ENCODE measurements around the gene NIPAL3.
"Not testable (repeated sequence)": the region's sequence is repeated elsewhere in the genome, so short reads cannot be mapped to it uniquely, and the experiment has no call there.

The NIPAL3 gene

DNA sequence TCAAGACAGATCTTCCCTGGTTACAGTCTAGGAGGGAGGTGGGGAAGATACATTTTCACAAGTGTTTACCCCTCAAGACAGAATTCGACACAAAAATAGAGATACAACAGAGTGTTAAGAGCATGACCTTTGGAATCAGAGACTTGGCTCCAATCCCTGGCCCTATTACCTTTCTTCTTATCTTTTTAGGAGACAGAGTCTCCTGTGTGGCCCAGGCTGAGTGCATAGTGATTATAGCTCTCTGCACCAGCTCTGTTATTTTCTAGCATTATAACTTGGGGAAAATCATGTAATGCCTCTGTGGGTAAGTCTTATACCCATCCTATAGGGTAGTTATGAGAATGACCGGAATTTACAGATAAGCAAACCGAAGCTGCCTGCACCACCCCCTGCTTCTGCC lies 9.8 kb downstream of the NIPAL3 start:
- DNase-seq = no peak

DNA sequence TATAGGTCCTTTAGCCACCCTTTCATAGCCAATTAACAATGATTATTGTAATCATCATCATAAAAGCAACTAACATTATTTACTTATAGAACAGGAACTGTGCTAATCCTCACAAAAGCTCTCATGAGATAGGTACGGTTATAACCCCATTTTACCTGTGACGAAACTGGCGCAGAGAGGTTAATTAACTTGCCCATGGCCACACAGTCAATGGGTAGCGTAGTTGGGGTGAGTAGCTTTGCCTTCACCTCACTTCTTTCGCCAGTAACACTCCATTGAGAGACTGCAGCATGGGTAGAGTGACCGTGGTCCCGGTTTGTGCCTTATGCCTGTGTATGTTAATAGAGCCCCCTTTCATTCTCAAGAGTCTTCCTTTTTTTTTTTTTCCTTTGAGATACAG lies 10.3 kb downstream of the NIPAL3 start:
- DNase-seq = no peak

DNA sequence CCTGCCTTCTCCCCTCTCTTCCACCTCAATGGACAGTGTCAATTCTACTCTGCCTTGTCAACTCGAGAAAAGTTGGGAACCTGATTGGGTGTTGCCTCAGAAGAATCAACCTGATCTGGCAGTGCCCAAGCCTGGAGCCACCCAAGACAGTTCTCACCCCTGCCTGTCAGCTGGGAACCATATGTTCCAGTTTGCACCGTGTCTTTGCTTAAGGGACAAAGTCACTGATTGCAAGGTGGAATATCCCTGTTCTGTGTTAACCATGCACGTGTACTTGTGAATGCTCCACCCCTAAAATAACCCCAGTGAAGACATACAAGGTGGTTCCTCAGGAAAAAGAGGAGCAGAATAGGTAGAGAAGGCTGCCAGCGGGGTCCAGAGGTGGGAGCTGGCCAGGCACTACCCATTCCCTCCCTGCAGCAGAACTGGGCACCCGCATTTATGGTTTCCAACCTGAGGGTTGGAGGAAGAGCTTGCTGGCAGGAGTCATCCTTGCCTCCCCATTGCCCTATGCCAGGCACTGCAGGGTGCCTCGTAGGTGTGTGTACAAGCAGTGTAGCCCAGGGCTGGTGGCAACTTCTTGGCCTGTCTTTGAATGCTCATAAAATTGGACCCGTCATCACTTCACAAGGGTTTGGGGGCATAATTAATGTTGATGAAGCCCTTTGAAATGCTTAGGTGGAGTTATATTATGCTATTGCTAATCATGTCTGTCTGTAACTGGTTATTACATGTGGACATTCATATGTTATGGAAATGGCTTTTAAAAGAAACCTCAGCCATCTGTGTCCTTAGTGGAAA lies 11.3 kb downstream of the NIPAL3 start:
- no peak for DNase-seq

DNA sequence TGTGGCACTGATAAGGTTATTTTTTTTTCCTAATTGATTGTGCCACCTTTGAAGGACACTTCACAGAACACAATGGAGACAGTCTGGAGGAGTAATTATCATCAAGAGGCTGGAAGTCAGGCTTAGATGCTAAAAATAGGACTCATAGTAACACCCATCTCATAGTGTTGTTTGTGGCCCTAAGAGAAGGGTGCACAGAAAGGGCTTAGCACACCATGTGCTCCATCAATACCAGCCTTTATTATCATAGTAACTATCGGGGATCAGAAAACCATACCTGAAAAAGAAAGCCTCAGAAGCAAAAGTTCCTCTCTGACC lies 11.9 kb downstream of the NIPAL3 start:
- no peak for DNase-seq

DNA sequence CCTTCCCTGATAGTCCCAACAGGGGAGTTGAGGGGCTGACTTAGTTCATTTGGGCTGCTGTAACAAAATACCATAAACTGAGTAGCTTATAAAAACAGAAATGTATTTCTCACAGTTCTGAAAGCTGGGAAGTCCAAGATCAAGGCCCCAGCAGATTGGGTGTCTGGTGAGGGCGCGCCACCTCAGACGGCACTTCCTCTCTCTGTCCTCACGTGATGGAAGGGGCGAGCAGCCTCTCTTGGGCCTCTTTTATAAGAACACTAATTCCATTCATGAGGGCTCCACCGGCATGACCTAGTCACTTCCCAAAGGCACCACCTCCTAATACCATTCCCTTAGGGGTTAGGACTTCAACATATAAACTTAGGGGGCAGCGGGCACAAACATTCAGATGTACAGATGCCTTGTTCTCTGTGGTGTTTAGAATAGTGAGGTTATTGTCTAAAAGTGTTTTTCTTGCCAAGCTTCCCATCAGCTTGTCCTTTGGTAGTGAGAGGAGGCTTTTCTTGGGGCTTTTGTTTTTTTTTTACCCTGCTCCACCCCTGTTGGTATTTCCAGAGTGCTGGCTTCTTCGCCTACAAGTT lies 20.3 kb downstream of the NIPAL3 start:
- DNase-seq = no peak

DNA sequence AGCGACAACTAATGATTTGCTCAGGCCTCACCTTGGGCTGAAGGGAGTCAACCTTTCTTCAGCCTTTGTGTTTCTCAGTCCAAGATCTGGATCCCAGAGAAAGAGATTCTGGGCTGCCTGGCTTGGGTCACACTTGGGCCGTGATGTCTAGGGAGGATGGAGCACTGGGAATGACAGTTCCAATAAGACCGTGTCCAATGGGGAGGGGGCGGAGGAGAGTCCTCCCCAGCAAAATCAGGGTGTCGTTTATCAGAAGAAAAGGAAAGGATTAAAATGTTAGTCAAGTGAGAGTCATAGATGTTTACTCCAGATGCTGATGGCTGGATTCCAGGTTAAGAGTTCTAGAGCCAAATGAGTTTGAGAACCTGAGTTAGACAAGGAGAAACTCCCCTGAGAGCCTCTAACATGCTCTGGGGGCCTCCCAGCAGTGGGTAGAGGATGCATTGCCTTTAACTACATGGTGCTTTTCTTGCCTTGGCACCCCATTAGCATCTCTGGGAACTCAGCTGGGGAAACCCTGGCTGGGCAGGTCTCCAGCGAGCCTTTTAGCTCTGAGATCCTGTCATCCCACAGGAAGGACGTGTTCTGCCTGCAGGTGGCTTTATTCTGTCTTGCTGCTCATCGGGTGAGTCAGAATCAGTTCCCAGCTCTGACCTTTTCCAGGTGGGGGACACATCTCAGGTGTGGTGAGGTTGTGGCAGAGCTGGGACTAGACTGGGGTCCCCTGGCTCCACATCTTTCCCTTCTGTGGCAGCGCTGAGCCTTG lies 22.2 kb downstream of the NIPAL3 start:
- no peak for DNase-seq

DNA sequence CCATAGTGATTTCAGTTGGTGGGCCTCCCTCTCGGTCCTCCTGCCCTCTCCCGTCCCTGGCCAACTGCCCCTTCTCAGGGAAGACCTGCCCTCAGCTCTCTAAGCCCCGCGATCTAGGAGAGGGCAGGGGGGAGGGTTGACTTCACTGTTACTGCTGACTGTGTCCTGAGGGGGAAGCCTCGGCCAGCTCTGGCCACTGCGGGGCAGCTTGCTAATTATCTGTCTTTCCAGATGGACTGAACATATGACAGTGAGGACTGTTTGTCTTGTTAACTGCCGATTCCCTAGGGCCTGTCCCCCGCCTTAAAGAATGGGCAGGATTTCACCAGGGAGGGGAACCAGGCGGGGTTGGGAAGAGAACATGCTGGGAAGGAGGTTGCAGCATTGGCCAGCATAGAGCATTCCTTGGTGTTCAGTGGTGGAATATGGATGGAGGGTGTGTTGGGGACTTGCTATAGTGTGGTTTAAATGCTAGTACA lies 22.9 kb downstream of the NIPAL3 start:
- no peak for DNase-seq

DNA sequence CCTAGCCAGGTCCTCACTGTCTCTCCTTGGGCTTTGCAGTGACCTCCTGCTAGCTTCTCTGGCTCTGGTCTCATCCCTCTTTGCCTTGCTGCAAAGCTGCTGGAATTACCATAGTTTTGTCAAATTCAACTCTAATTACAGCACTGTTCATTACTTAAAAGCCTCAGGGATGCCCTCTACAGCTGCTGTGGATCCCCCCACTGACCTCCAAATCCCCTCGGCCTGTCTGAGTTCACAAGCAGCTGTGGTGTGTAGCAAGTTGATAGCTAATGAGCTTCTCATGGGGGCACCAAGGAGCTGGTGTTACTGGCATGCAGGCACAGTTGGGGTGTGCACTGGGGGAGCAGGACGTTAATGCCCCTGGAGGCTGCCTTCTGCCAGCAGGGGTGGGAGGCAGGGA lies 24.8 kb downstream of the NIPAL3 start:
- DNase-seq = no peak

DNA sequence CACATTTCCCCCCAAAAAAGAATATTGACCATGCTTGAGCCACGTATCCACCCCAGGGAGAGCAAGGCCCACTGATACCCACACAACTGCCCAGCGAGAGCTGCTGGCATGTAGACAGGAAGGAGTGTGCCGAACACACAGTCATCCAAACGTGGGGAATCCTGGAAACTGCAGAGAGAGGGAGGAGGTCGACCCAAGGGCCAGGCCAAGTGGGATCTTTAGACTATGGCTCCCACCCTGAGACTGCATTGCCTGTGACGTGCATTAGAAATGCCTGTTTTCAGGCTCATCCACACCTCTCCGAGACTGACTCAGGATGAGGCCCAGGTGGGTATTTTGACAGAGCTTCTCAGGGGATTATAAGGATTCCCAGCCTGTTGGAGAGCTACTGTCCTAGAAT lies 25.9 kb downstream of the NIPAL3 start:
- no peak for DNase-seq

DNA sequence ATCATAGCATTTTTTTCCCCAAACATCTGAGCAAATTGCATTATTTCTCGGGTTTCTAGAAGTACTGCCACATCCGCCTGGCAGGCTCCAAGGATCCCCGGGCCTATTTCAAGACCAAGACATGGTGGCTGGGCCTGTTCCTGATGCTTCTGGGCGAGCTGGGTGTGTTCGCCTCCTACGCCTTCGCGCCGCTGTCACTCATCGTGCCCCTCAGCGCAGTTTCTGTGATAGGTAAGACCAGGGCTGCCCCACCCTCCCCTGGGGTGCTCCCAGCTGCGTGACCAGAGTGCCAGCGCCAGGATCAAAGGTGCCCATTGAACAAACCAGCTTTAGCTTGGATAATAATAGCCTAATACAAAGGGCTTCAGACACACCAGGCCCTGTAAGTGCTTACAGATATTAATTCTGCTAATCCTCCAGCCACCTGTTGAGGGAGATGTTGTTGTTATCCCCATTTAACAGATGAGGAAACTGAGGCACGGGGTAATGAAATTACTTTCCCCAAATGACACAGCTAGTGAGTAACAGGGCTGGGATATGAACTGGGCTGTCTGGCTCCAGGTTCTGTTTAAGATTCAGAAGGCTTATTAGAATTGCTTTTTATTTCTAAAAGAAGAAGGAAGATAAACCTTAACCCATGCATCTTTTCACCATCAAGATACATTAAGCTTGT lies 26.5 kb downstream of the NIPAL3 start:
- no peak for DNase-seq

DNA sequence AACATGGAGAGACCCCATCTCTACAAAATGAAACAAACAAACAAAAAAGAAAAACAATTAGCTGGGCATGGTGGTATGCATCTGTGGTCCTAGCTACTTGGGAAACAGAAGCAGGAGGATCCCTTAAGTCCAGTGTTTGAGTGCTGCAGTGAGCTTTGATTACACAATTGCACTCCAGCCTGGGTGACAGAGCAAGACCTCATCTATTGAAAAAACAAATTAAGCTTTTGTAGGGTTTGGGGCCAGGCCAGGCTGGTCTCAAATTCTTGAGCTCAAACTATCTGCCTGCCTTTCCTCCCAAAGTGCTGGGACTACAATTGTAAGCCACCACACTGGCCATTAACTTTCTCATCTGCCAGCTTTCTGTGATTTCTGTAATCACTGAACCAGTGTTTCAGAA lies 27.2 kb downstream of the NIPAL3 start:
- no peak for DNase-seq

DNA sequence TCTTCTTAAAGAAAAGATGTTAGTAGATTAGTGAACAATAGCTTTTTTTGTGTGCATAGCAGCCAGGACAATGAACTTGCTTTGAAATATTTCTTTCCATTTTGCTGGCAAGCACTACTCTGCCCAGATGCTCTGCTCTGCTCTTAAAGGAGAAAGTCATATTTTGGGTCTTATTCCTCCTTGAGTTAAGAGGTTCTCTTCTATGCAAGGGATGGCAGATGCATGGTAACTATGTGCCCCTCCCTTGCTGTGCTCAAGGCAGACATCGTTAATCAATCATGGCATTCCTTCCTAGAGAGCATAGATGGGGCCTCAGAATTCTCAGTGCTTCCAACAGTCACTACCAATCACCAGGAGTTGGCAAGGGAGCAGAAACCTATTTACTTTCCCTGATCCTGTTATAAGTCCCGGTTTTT lies 27.6 kb downstream of the NIPAL3 start:
- no peak for DNase-seq

DNA sequence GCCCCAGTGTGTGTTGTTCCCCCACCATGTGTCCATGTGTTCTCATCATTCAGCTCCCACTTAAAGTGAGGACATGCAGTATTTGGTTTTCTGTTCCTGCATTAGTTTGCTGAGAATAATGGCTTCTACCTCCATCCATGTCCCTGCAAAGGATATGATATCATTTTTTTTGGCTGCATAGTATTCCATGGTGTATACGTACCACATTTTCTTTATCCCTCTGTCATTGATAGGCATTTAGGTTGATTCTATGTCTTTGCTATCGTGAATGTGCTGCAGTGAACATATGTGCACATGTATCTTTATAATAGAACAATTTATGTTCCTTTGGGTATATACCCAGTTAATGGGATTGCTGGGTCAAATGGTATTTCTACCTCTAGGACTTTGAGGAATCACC lies 30.8 kb downstream of the NIPAL3 start:
- not testable (repeated sequence) for DNase-seq

DNA sequence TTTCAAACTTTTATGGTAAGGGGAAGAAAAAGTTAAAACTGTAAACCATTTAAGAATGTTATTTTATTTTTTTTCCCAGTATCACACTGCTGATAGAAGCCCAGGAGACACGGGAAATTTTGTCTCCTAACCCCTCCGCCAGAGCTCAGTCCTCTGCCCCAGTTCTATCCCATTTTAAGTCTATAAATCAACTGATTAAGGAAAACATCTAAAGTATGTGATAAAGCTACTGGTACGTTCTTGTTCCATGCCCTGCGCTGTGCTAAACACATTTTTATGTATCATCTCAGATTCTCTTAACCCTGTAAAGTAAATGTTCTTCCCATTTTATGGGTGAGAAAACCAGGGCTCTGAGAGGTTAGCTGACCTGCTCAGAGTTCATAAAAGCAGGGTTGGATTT lies 34.7 kb downstream of the NIPAL3 start:
- no peak for DNase-seq

DNA sequence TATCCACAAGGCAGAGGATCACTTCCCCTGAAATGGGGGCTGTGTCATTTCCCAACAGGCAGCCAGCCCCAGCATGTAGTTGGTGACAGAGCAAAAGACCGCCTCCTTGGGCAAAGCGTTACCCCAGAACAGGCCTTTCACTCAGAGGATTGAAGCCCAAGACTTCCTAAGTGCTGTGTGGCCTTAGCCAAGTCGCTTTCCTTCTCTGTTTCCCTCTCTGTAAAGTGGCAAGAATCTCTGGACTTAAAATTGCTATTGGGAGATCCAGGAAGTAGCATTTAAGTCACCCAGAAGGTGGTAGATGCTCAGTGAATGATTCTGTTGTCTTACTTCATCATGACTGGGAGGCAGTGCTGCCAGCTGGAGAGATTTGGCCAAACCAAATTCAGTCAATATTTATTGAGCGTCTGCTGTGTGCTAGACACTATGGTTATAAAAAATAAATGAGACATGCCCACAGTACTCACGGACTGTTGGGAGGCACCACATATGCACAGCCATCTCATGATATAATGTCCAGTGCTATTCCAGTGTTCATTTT lies 35.3 kb downstream of the NIPAL3 start:
- DNase-seq = no peak

DNA sequence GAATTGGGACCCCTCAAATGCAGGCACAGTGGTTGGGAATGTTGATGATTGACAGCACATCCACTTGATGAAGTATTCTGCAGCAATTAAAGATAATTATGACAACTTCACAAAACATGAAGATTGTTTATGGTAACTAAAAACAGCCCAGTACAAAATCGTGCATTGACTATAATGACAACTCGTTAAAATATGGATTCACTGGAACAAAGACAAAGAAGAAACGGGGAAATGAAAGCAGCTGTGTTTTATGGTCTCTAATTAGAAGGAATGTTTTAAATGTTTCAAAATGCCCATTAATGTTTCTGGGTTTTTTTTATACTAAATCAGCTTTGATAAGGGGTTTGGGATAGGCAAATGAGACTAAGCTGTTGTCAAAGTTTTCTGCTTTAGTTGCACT lies 36.1 kb downstream of the NIPAL3 start:
- no peak for DNase-seq

DNA sequence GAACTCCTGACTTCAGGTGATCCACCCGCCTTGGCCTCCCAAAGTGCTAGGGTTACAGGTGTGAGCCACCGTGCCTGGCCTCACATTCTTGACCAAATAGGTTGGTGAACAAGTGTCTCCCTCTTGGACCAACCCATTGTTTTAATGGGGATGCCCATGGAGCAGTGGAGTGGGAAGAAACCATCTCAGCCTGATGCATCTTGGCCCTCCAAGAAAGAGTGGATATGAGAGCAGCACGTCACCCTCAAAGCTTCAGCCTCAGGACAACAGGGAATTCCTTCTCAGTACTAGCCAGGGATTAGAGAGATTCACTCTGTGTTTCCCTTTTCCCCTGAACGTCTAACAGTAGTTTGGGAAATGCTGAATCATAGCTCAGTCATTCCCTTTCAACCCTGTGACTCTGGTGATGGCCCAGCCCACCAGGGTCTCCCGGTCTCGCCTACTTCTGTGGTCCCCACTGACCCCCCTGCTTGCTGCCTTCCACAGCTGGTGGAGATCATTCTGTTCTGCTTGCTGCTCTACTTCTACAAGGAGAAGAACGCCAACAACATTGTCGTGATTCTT lies 37.4 kb downstream of the NIPAL3 start:
- no peak for DNase-seq

DNA sequence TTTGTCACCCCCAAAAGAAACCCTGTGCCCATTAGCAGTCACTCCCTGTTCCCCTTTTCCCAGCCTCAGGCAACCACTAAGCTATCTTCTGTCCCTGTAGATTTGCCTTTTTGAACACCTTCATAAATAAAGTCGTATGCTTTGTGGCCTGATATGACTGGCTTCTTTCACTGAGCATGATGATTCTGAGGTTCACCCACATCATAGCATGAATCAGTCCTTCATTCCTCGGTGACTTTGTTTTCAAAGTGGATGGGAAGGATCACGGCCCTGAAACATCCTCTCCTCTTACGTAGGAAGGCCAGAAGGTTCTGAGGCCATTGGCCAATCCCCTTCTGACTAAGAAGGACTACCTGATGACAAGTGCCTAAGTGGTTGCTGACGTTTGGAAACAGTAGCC lies 39.1 kb downstream of the NIPAL3 start:
- DNase-seq = no peak

DNA sequence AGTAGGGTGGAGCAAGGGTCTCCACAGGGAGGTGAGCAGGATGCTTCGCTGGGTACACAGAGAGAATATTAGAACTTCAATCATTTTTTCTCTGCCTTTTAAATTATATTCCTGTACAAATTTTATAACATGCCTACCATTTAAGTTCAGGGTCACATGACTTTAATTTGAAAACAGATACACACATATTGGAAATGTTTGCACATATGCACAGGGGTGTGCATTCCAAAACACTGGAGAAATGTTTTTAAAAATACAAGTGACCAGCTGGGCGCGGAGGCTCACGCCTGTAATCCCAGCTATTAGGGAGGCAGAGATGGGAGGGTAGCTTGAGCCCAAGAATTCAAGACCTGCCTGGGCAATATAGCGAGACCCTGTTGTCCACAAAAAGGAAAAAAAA lies 39.7 kb downstream of the NIPAL3 start:
- DNase-seq = no peak

DNA sequence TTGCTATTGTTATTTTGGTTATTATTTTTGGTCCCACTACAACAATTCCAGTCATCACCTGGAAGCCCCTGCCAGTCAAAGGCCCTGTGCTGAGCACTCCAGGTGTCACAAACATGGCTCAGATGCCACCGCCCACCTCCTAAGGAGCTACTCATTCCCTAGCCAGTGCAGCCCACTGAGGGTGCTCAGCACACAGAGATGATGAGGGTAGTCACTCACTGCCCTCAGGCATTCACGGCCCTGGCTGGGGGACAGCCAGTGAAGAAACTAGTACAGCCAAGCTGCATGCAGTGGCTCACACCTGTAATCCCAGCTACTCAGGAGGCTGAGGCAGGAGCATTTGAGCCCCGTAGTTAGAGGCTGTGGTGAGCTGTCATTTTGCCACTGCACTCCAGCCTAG lies 42.3 kb downstream of the NIPAL3 start:
- no peak for DNase-seq

DNA sequence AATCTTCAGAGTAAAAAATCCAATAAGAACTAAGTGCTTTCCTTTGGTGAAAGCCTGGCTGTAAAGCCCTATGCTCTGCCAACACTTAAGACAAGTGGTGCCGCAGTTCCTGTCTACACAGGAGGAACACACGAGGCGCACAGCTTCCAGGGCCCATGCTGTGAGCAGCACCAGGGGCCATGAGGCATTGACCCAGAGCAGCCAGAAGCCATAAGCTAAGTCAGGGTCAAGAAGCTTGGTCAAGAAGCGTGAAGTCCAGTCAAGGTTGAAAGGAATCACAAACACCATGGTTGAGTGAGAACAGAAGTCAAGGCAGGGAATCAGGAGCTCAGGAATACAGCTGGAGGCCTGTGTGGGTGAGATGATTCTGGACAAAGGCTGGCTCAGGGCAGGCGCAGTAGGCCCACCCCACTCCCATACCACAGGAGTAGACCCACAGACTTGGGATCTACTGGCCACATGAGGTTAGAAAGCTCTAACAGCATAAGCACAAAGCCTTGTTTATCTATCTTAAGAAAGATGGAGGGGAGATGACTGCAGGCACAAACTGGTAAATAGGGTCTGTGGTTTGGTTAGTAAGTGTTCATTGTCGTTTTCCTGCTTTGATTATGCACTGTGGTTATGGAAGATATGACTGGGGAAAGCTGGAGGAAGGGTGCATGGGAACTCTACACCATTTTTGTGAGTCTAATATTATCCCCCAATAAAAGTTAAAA lies 44.1 kb downstream of the NIPAL3 start:
- DNase-seq = no peak

DNA sequence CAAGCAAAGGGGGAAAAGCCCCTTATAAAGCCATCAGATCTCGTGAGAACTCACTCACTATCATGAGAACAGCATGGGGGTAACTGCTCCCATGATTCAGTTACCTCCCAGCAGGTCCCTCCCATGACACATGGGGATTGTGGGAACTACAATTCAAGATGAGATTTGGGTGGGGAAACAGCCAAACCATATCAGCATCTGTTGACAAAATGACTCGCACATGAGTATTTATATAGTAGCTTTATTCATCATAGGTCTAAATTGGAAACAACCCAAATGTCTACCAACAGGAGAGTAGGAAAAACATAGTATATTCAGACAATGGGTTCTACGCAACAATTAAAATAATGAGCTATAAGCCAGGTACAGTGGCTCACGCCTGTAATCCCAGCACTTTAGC lies 46.5 kb downstream of the NIPAL3 start:
- DNase-seq = not testable (repeated sequence)

Measured in central memory CD4-positive, alpha-beta T cell (primary cell).